Measurements from ENCODE around the gene KCNAB2.

The KCNAB2 gene

GRCh38 chr1:6035303-6035702 lies 10.4 kb upstream of the KCNAB2 start:
- Mint-ChIP-seq H3K9me3 (no peaks in the 10 kb centered on the region), H3K27me3 (no peaks in the 10 kb centered on the region), H3K4me1 (peaks cover 86% of the 10 kb centered on the region), H3K27ac (peak overlapping the region; percentile 84 to 92), H3K4me3 (peak overlapping the region in 1 of 2 donors; percentile 46)
- DNase-seq, result no peak
- no peak for ATAC-seq

- Mint-ChIP-seq H3K4me1 (peaks cover 83% of the 10 kb centered on the region), H3K27me3 (no peaks in the 10 kb centered on the region), H3K9me3 (no peaks in the 10 kb centered on the region), H3K27ac (peak overlapping the region; percentile 9 to 84), H3K4me3 (peak overlapping the region in 1 of 2 donors; percentile 31)
- ATAC-seq (no peak), DNase-seq (no peak)
These were observed 10.0 kb upstream of the KCNAB2 start for GRCh38 chr1:6035719-6036118.

DNA sequence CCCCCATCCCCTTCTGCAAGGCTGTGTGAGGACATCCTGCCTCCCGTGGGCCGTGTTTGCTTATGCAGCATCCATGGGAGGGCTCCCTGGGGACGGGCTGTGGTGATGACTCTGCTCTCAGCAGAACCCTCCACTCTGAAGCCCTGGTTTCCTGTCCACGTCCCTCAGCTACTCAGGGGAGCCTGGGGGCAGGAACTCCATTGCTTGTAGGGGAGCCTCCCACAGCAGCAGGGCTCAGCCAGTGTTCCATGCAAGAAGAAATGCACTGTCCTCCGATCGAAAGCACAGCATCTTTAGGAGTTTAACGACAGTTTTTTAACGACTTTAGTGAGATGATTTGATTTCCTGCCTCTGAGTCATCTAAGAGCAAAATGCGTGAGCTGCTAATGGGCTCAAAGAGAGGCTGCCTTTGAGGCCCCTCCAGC lies 8.3 kb upstream of the KCNAB2 start:
- DNase-seq (peak in 1 of 2 donors; percentile 24), ATAC-seq (peak; percentile 69)
- no peaks in the 10 kb centered on the region for H3K9me3 Mint-ChIP-seq
- peak overlapping the region; percentile 80 to 84 for H3K27ac Mint-ChIP-seq
- peaks cover 84% of the 10 kb centered on the region for H3K4me1 Mint-ChIP-seq
- no peak overlapping the region for H3K4me3 Mint-ChIP-seq
- H3K27me3 Mint-ChIP-seq, result no peaks in the 10 kb centered on the region

GRCh38 chr1:6038603-6039002 lies 7.1 kb upstream of the KCNAB2 start:
- Mint-ChIP-seq H3K27ac (peak overlapping the region in 1 of 2 donors; percentile 92), H3K9me3 (no peaks in the 10 kb centered on the region), H3K27me3 (no peaks in the 10 kb centered on the region), H3K4me1 (peaks cover 75% of the 10 kb centered on the region), H3K4me3 (no peak overlapping the region)
- DNase-seq (no peak), ATAC-seq (no peak)

DNA sequence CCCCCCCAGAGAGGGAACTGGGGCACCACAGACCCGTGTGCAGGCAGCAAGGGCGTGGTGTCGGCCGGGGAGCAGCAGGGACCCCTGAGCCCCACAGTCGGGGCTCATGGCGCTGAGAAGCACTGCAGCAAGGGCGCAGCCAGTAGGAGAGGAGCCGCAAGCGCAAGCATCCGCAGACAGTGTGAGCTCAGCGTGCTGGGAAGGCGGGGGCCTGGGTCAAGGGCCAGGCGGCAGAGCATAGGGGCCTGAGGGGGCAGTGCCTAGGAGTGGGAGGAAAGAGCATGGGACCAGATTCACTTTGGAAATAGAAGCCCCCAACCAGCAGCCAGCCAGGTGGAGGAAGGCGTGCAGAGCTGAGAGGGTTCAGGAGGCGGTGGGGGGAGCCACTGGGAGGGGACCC lies 6.7 kb upstream of the KCNAB2 start:
- DNase-seq (no peak), ATAC-seq (no peak)
- Mint-ChIP-seq H3K9me3 (no peaks in the 10 kb centered on the region), H3K27me3 (no peaks in the 10 kb centered on the region), H3K27ac (peak overlapping the region in 1 of 2 donors; percentile 92), H3K4me1 (peaks cover 78% of the 10 kb centered on the region), H3K4me3 (no peak overlapping the region)

DNA sequence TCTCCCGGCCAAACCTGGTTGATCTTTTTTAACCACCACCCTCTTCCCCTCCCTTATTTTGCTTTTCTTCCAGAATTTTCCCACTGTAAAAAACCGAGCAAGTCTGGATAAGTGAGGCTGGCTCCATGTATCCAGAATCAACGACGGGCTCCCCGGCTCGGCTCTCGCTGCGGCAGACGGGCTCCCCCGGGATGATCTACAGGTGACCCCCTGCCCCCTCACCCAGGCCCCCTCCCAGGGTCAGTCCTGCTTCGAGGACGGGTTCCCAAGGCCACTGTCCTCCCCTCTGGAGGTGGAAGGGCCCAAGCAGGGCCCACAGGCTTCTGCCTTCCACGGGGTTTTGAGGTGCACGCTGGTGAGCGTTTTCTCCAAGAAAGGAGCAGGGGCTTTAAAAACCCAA lies 5.2 kb upstream of the KCNAB2 start:
- Mint-ChIP-seq H3K4me1 (peaks cover 77% of the 10 kb centered on the region), H3K9me3 (no peaks in the 10 kb centered on the region), H3K4me3 (no peak overlapping the region), H3K27me3 (no peaks in the 10 kb centered on the region), H3K27ac (peak overlapping the region in 1 of 2 donors; percentile 80)
- no peak for ATAC-seq
- no peak for DNase-seq

DNA sequence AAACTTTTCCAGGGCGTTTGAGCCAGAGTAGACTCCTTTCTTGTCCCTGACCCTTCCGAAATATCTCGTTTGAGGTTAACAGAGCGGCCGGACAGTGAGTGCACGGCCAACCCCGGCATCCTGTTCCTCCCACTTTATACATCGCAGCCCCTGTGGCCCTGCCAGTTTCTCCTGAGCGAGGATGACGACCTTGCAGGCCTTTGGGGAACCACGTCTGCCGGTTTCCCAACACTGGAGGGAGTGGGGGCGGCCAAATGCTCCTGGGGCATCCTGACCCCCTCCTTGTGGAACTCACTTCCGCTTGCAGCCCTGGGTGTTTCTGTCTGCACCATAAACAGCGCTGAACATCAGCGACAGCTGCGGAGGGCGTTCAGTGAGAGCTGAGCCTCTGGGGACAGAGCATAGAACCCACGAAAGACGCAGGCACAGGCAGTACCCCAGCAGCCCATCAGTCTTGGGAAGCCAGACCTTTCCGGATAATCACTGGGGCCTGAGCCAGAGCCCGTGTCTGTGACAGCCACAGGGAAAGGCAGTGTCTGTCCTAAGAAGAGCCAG lies 4.8 kb upstream of the KCNAB2 start:
- peaks cover 72% of the 10 kb centered on the region for H3K4me1 Mint-ChIP-seq
- ATAC-seq, result no peak
- H3K9me3 Mint-ChIP-seq, result no peaks in the 10 kb centered on the region
- no peak overlapping the region for H3K27ac Mint-ChIP-seq
- no peaks in the 10 kb centered on the region for H3K27me3 Mint-ChIP-seq
- no peak for DNase-seq
- H3K4me3 Mint-ChIP-seq, result no peak overlapping the region

- Mint-ChIP-seq H3K27me3 (no peaks in the 10 kb centered on the region), H3K9me3 (no peaks in the 10 kb centered on the region), H3K4me3 (no peak overlapping the region), H3K4me1 (peaks cover 66% of the 10 kb centered on the region), H3K27ac (no peak overlapping the region)
- peak in 1 of 2 donors; percentile 26 for DNase-seq
- ATAC-seq, result no peak
These were observed 4.1 kb upstream of the KCNAB2 start for GRCh38 chr1:6041432-6042062.

GRCh38 chr1:6043561-6043960 lies 2.1 kb upstream of the KCNAB2 start:
- no peaks in the 10 kb centered on the region for H3K9me3 Mint-ChIP-seq
- H3K27ac Mint-ChIP-seq, result peak overlapping the region in 1 of 2 donors; percentile 75
- H3K4me1 Mint-ChIP-seq, result peaks cover 49% of the 10 kb centered on the region
- no peak overlapping the region for H3K4me3 Mint-ChIP-seq
- ATAC-seq, result no peak
- no peak for DNase-seq
- H3K27me3 Mint-ChIP-seq, result no peaks in the 10 kb centered on the region

GRCh38 chr1:6044481-6045109 lies 1.1 kb upstream of the KCNAB2 start:
- peak overlapping the region in 1 of 2 donors; percentile 20 for H3K4me3 Mint-ChIP-seq
- no peaks in the 10 kb centered on the region for H3K9me3 Mint-ChIP-seq
- peaks cover 46% of the 10 kb centered on the region for H3K4me1 Mint-ChIP-seq
- ATAC-seq (no peak), DNase-seq (no peak)
- no peaks in the 10 kb centered on the region for H3K27me3 Mint-ChIP-seq
- H3K27ac Mint-ChIP-seq, result peak overlapping the region; percentile 16 to 86

DNA sequence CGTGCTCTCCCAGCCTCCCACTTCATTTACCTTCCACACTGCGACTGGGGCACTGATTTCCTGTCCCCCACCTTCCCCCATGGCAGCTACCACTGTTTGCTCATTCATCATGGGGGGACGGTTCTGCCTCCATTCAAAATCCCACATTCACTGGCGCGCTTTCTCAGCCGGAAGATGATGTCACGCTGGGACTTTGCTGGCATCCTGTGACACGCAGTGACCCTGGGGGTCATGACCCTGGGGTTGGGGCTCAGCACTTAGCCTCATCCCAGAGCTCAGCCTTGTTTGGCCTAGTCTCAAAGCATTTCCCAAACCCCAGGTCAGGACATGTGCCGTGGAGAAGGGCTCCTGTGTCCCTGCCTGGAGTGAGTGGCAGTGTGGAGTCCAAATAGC lies 582 bp upstream of the KCNAB2 start:
- ATAC-seq (no peak), DNase-seq (no peak)
- Mint-ChIP-seq H3K27me3 (no peaks in the 10 kb centered on the region), H3K27ac (no peak overlapping the region), H3K4me1 (peaks cover 44% of the 10 kb centered on the region), H3K4me3 (no peak overlapping the region), H3K9me3 (no peaks in the 10 kb centered on the region)

- H3K27me3 Mint-ChIP-seq, result no peaks in the 10 kb centered on the region
- peaks cover 37% of the 10 kb centered on the region for H3K4me1 Mint-ChIP-seq
- DNase-seq (no peak), ATAC-seq (no peak)
- no peak overlapping the region for H3K4me3 Mint-ChIP-seq
- no peak overlapping the region for H3K27ac Mint-ChIP-seq
- H3K9me3 Mint-ChIP-seq, result no peaks in the 10 kb centered on the region
These were observed 591 bp downstream of the KCNAB2 start for GRCh38 chr1:6046279-6046678.

DNA sequence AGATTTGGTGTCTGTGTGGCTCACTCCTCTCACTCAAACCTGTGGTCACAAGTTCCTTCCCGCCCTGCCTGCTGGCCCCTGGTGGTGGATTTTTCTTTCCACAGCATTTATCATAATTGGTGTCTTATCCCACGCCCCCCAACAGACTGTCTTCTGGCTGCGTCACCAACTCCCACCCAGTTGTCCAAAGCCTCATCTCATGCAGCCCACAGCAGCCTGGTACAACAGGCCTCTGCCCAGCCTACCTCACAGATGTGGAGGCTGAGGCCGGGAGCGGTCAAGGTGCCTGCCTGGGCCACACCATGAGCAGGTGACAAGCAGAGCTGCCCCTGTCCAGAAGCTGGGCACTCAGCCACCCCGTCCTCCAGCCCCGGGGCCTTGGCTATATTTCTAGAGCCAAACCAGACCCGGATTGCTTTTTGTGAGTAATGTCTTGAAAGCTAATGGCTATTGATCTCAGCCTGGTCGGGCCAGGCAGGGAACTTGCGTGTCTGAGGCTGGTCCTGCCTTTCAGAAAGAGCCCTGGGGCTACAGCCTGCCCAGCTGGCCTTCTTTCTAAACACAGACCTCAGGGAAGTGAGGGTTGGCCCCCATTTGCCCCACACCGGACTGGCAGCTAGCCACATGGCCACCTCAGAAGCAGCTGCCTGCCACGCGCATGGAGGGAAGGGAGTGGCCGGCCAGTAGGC lies 2.6 kb downstream of the KCNAB2 start:
- peak overlapping the region in 1 of 2 donors; percentile 38 for H3K27ac Mint-ChIP-seq
- no peak for ATAC-seq
- no peaks in the 10 kb centered on the region for H3K9me3 Mint-ChIP-seq
- no peaks in the 10 kb centered on the region for H3K27me3 Mint-ChIP-seq
- peaks cover 27% of the 10 kb centered on the region for H3K4me1 Mint-ChIP-seq
- no peak for DNase-seq
- no peak overlapping the region for H3K4me3 Mint-ChIP-seq

DNA sequence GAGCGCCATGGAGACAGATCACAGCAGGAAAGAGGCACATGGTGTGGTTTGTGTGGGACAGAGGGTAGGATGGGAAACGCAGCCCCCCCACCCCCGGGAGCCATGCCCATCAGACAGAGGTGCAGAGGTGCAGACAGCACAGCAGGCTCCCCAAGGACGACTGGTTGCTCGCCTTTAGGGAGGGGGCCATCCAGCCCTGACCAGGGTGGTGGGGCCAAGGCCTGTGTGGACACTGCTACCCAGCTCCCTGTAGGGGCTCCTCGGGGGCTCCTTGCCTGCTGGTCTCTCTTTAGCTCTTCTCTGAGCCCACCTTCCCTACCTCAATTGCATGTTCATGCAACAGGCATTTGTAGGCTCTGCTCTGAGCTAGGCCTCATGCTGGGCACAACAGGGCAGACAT lies 3.7 kb downstream of the KCNAB2 start:
- H3K4me1 Mint-ChIP-seq, result peaks cover 26% of the 10 kb centered on the region
- ATAC-seq, result no peak
- DNase-seq, result no peak
- H3K27ac Mint-ChIP-seq, result no peak overlapping the region
- no peak overlapping the region for H3K4me3 Mint-ChIP-seq
- H3K9me3 Mint-ChIP-seq, result no peaks in the 10 kb centered on the region
- H3K27me3 Mint-ChIP-seq, result no peaks in the 10 kb centered on the region

DNA sequence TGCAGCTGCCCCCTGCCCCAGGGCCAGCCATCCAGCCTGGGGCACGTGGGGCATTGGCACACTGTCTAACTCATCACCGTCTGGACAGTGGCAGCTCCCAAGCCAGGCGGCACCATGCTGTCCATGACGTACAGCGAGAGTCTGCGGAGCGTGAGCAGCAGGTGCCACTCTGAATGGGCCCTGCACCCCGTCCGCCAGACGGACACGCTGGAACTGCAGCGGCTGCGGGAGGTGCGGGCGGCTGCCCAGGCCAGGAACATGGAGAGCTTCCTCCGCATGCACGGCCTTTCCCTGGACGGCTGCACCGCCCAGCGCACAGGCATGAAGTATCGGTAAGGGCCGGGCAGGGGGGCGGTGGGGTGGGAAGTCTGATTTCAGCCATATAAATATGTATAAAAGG lies 5.7 kb downstream of the KCNAB2 start:
- Mint-ChIP-seq H3K4me1 (peaks cover 27% of the 10 kb centered on the region), H3K4me3 (no peak overlapping the region), H3K27me3 (no peaks in the 10 kb centered on the region), H3K27ac (peak overlapping the region in 1 of 2 donors; percentile 80), H3K9me3 (no peaks in the 10 kb centered on the region)
- DNase-seq, result no peak
- ATAC-seq, result no peak

All from stimulated activated naive CD8-positive, alpha-beta T cell treated with anti-CD3 and anti-CD28 coated beads, Interleukin-15, amount 100 ng/mL, for 72 hours (primary cell).